Suprapubic skin (tissue), 4 donors: ENCODE measurements around the gene TFAP2D. TPM values are rescaled to one million over a fixed set of nuclear protein-coding genes. Genes with fewer than 3 reads are reported as not detected.

Experiments used
- DNase-seq, 2 donors: peaks; one replicate each; pipeline ENCODE4 v3.0.0-alpha.2; 2019; ENCODE audit warnings: low spot score in 2 of 2
- H3K27ac ChIP-seq: fragments of 200-600 bp; sonication (generic); one replicate; pipeline ENCODE4 v1.5.1; 2019
- H3K27me3 ChIP-seq: fragments of 200-600 bp; sonication (generic); one replicate; pipeline ENCODE4 v1.5.1; 2019
- H3K36me3 ChIP-seq: fragments of 200-600 bp; sonication (generic); one replicate; pipeline ENCODE4 v1.5.1; 2019
- H3K4me1 ChIP-seq: fragments of 200-600 bp; sonication (generic); one replicate; pipeline ENCODE4 v1.5.1; 2019
- H3K4me3 ChIP-seq: fragments of 200-600 bp; sonication (generic); one replicate; pipeline ENCODE4 v1.5.1; 2019; ENCODE audit warnings: mild to moderate bottlenecking
- H3K9me3 ChIP-seq: fragments of 200-600 bp; sonication (generic); one replicate; pipeline ENCODE4 v1.5.1; 2019
- CTCF ChIP-seq, 2 donors: fragments of 200-600 bp in 1 of 2; fragments of 450-650 bp in 1 of 2; sonication (generic) in 1 of 2; IDR thresholded peaks; one replicate each; pipeline ENCODE4 v1.5.1; 2016 to 2019; ENCODE audit warnings: antibody characterized with exemption in 2 of 2, mild to moderate bottlenecking in 1 of 2, moderate library complexity in 1 of 2
- EP300 ChIP-seq: sonication (generic); formaldehyde crosslinking; IDR thresholded peaks from one replicate; pipeline ENCODE4 v1.6.1; 2017; ENCODE audit warnings: antibody characterized with exemption
- POLR2A ChIP-seq, 2 donors: fragments of 450-650 bp; IDR thresholded peaks; one replicate each; pipeline ENCODE4 v1.6.1; 2017; ENCODE audit warnings: antibody characterized with exemption in 2 of 2, mild to moderate bottlenecking in 2 of 2, moderate library complexity in 2 of 2
- POLR2AphosphoS5 ChIP-seq, 3 donors: sonication (generic); formaldehyde crosslinking; IDR thresholded peaks; one replicate each; pipeline ENCODE4 v1.6.1; 2017; ENCODE audit warnings: antibody characterized with exemption in 3 of 3
- WGBS: methylation state at CpG from one replicate; pipeline ENCODE4 v1.1.5; 2018; 5-methylcytosine and 5-hydroxymethylcytosine counted together
- total RNA-seq, 4 donors: library from RNA; depleted of rRNA; stranded (reverse); fragments of >200 nt; gene quantifications; one replicate each; pipeline ENCODE4 v1.1.0, GENCODE V29; 2016

Gene TFAP2D
- total RNA-seq = not detected

DNA sequence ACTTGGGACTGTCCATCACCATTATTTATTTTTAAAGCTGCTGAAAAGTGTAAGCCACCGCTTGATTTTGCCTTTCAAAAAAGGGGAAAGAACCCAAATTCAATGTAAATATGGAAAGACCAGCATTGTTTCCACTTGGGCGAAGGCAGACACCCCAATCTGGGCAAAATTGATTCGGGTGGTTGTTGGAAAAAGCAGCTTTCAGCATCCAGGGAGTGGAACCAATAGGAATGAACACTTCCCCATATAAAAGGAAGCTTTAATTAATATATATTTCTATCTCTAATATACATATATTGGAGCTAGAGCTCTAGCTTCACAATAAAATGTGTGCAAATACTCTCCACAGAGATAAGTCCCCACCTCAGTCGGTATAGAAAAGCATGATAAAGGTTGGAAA is at the start of gene TFAP2D:
TSS of gene TFAP2D (plus strand) at position 301 of the 400 bp plus-strand sequence. CDS start 530 bp downstream, outside the sequence.
- H3K27me3 ChIP-seq = peaks cover 87% of the 10 kb centered on the region
- no peaks in the 10 kb centered on the region for H3K9me3 ChIP-seq
- no peak within 1 kb of the TSS for H3K27ac ChIP-seq
- no peak for TF ChIP-seq POLR2A (IDR thresholded peaks at IDR 0.05)
- TF ChIP-seq EP300 = no peak
- TF ChIP-seq POLR2AphosphoS5 (IDR thresholded peaks at IDR 0.05) = no peak
- TF ChIP-seq CTCF (IDR thresholded peaks at IDR 0.05) = no peak
- no peak for DNase-seq
- no peak within 1 kb of the TSS for H3K4me3 ChIP-seq
- WGBS = 3% methylated on average over 4 of the region's 4 CpGs
- no peaks in the 10 kb centered on the region for H3K4me1 ChIP-seq
- H3K36me3 ChIP-seq = no peaks in the 10 kb centered on the region

DNA sequence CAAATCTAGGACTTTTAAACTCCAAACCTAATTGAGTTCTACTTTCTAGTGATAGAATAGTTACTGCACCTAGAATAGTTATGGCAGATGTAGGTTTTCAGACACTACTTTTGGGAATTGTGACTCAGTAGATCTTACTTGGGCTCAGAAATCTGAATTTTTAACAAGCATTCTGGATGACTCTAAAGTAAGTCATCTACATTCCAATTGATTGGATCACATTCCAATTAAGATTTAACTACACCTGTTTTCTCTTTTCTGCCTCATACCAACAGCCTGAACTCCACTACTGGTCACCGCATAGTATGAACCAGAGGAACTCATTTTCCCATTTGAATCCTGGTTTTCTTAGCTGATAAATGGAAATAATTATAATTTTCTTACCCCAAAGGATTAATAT is 49.5 kb upstream of the TFAP2D start:
- DNase-seq = no peak
- no peaks in the 10 kb centered on the region for H3K27me3 ChIP-seq
- TF ChIP-seq POLR2A (IDR thresholded peaks at IDR 0.05) (no peak), CTCF (IDR thresholded peaks at IDR 0.05) (no peak), POLR2AphosphoS5 (IDR thresholded peaks at IDR 0.05) (no peak), EP300 (no peak)
- no peak overlapping the region for H3K4me3 ChIP-seq
- WGBS = 95% methylated on average over 1 of the region's 1 CpG
- H3K27ac ChIP-seq = no peak overlapping the region
- H3K9me3 ChIP-seq = no peaks in the 10 kb centered on the region
- H3K4me1 ChIP-seq = no peaks in the 10 kb centered on the region
- no peaks in the 10 kb centered on the region for H3K36me3 ChIP-seq

- WGBS = 66% methylated on average over 3 of the region's 3 CpGs
Observed at GRCh38 chr6:50666089-50666488, 47.2 kb upstream of the TFAP2D start.

DNA sequence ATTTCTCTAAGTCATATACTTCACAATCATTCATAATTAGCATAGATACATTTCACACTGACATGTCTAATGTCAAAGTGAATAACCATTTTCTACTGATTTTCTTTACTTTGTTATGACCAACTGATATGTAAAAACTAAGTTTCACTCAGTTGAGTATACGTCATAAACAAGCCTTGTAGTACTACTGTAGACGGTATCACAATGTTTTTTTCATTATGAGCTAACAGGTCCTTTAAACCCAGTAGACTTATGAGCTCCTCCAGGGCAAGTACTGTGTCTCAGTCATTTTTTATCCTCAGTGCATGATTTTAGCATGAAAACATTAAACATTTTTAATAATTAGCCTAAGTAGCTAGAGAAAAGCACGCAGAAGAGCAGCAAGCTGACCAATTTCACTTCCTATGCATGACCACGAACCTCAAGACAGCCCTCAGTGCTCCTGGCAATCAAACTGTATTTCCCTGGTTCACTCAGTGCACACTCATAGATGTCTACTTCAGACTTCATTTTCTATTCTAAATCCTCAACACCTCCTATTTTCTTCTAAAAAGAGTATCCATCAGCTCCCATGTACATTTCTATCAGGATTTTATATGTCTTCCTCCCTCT is 32.0 kb upstream of the TFAP2D start:
- Histone ChIP-seq H3K4me1 (no peaks in the 10 kb centered on the region), H3K9me3 (no peaks in the 10 kb centered on the region), H3K4me3 (no peak overlapping the region), H3K27ac (no peak overlapping the region), H3K36me3 (no peaks in the 10 kb centered on the region), H3K27me3 (no peaks in the 10 kb centered on the region)
- no peak for TF ChIP-seq POLR2A (IDR thresholded peaks at IDR 0.05)
- TF ChIP-seq EP300 = no peak
- 70% methylated on average over 4 of the region's 4 CpGs for WGBS
- DNase-seq = no peak

More at GRCh38 chr6:50666089-50666488, 47.2 kb upstream of the TFAP2D start:
- H3K27ac ChIP-seq = no peak overlapping the region
- no peak for TF ChIP-seq POLR2A (IDR thresholded peaks at IDR 0.05)
- no peak for TF ChIP-seq POLR2AphosphoS5 (IDR thresholded peaks at IDR 0.05)
- TF ChIP-seq CTCF (IDR thresholded peaks at IDR 0.05) = no peak
- TF ChIP-seq EP300 = no peak
- H3K4me1 ChIP-seq = no peaks in the 10 kb centered on the region
- no peak overlapping the region for H3K4me3 ChIP-seq
- H3K9me3 ChIP-seq = no peaks in the 10 kb centered on the region
- H3K36me3 ChIP-seq = no peaks in the 10 kb centered on the region
- no peak for DNase-seq
- H3K27me3 ChIP-seq = no peaks in the 10 kb centered on the region

- Histone ChIP-seq H3K4me1 (no peaks in the 10 kb centered on the region), H3K4me3 (no peak overlapping the region), H3K9me3 (no peaks in the 10 kb centered on the region), H3K27ac (no peak overlapping the region), H3K36me3 (no peaks in the 10 kb centered on the region), H3K27me3 (no peaks in the 10 kb centered on the region)
- no peak for DNase-seq
- 89% methylated on average over 3 of the region's 3 CpGs for WGBS
- TF ChIP-seq POLR2AphosphoS5 (IDR thresholded peaks at IDR 0.05) (no peak), EP300 (no peak), CTCF (IDR thresholded peaks at IDR 0.05) (no peak), POLR2A (IDR thresholded peaks at IDR 0.05) (no peak)
Observed at GRCh38 chr6:50689210-50689609, 24.1 kb upstream of the TFAP2D start.
